Glutamatergic neuron (in vitro differentiated cells): ENCODE data around the gene VPS25. TPM values are rescaled to one million over a fixed set of nuclear protein-coding genes. Genes with fewer than 3 reads are reported as not detected.

Source experiments
- DNase-seq: peaks from one replicate; pipeline ENCODE4 v3.0.0; 2022
- H3K27ac Mint-ChIP-seq: one replicate; pipeline ENCODE4 v1.8.0; 2020; ENCODE audit warnings: mild to moderate bottlenecking, mixed read lengths, inconsistent platforms; ENCODE audit not compliant: unreplicated experiment
- H3K27me3 Mint-ChIP-seq: one replicate; pipeline ENCODE4 v1.8.0; 2020; ENCODE audit warnings: mild to moderate bottlenecking, moderate library complexity, mixed read lengths, inconsistent platforms; ENCODE audit not compliant: unreplicated experiment
- H3K36me3 Mint-ChIP-seq: one replicate; pipeline ENCODE4 v1.8.0; 2020; ENCODE audit warnings: mild to moderate bottlenecking, mixed read lengths, inconsistent platforms; ENCODE audit not compliant: unreplicated experiment
- H3K4me1 Mint-ChIP-seq: one replicate; pipeline ENCODE4 v1.8.0; 2020; ENCODE audit warnings: mild to moderate bottlenecking, low read depth, mixed read lengths, inconsistent platforms; ENCODE audit not compliant: unreplicated experiment
- H3K4me3 Mint-ChIP-seq: one replicate; pipeline ENCODE4 v1.8.0; 2020; ENCODE audit warnings: mild to moderate bottlenecking, mixed read lengths, inconsistent platforms; ENCODE audit not compliant: unreplicated experiment
- H3K9me3 Mint-ChIP-seq: one replicate; pipeline ENCODE4 v1.8.0; 2020; ENCODE audit warnings: mild to moderate bottlenecking, moderate library complexity, mixed read lengths, inconsistent platforms; ENCODE audit not compliant: unreplicated experiment
- CTCF ChIP-seq: fragments of 200-600 bp; sonication (generic); IDR thresholded peaks from one replicate; pipeline ENCODE4 v1.5.0; 2021; ENCODE audit not compliant: partially characterized antibody, unreplicated experiment
- total RNA-seq: library from RNA; stranded (reverse); fragmentation: NEBNext Ultra II Directional; extraction: Animal tissue kit (Norgen Biotek cat#: 25700); gene quantifications from one replicate; pipeline ENCODE4 v1.2.1, GENCODE V29; 2021; ENCODE audit not compliant: unreplicated experiment

VPS25 gene
- total RNA-seq, 1 donor from 2014 or later = 84.3 TPM

DNA sequence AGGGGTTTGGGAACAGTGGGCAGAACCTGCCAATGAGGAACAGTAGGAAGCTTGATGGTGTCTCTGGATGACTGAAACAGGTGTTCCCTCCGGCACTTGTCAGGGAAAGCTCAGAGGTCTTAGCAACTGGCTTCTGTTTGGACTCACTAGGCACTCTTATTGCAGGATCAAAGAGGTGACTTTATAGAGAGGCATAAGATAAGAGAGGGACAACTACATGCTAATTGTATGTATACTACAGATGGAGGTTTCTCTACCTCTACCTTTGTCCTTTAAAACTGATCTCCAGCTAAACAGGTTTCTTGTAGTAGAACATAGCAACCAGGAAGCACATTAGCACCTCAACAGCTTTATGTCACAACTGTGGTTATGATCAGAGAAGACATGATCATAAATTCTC, 33.0 kb downstream of the VPS25 start:
- Mint-ChIP-seq H3K4me3 (no peak overlapping the region), H3K9me3 (peaks cover 3% of the 10 kb centered on the region), H3K36me3 (no peaks in the 10 kb centered on the region), H3K27ac (no peak overlapping the region), H3K27me3 (peaks cover 3% of the 10 kb centered on the region), H3K4me1 (no peaks in the 10 kb centered on the region)
- DNase-seq = no peak
- TF ChIP-seq CTCF = no peak

DNA sequence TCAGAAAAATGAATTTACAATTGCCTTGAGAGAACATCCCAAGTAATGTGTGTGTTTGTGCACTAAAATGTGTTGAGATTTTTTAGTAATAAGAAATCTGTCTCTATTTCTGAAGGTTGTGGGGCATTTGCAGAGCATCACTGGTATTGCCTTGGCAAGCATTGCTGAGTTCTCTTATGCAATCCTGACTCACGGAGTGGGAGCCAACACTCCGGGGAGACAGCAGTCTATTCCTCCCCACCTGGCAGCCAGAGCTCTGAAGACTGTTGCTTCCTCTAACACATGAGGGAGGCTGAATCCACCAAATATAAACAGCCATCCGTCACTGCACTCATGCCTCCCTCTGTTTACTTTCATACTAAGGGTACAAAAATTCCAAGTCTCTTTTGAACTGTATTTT, 36.0 kb downstream of the VPS25 start:
- Mint-ChIP-seq H3K27ac (no peak overlapping the region), H3K9me3 (peaks cover under 1% of the 10 kb centered on the region), H3K27me3 (peaks cover 1% of the 10 kb centered on the region), H3K36me3 (no peaks in the 10 kb centered on the region), H3K4me1 (no peaks in the 10 kb centered on the region), H3K4me3 (no peak overlapping the region)
- DNase-seq = no peak
- no peak for TF ChIP-seq CTCF

DNA sequence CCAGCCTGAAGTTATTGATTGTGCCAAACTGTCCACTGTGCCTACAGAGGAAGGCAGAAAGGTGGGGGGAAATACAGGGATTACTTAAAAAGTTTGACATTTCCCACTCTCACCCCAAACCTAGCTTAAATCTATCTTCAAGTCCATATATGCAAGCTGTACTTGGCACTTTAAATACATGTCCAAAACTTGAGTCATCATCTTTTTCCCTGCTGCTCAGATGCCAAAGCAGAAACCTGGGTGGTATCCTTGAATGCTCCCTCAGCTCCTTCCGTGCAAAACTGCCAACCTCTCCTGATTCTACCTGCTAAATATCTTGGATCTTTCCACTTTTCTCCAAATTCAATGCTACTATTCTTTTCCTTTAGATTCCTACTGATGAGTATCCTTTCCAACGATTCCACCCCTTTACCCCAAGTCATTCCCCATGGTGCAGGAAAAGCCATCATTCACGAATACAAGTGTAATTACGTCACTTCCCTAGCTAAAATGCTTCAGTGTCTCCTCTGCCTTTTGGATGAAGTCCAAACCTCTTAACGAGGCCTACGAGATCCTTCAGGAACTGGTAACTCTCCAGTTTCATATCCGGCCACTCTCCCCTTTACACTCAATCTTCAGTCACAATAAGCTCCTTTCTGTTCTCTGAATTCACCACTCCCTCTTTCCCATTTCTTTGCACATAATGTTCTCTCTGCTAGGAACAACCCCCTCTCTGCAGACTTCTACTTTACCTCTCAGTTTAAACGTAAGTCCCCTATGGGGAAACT, 41.6 kb downstream of the VPS25 start:
- no peaks in the 10 kb centered on the region for H3K4me1 Mint-ChIP-seq

GRCh38 chr17:42817866-42818265, 44.6 kb downstream of the VPS25 start:
- H3K27me3 Mint-ChIP-seq = no peaks in the 10 kb centered on the region
- H3K27ac Mint-ChIP-seq = no peak overlapping the region
- no peaks in the 10 kb centered on the region for H3K4me1 Mint-ChIP-seq
- no peak for TF ChIP-seq CTCF
- H3K36me3 Mint-ChIP-seq = no peaks in the 10 kb centered on the region
- no peak for DNase-seq
- H3K9me3 Mint-ChIP-seq = no peaks in the 10 kb centered on the region
- no peak overlapping the region for H3K4me3 Mint-ChIP-seq

More for the DNA sequence above, 41.6 kb downstream of the VPS25 start:
- Mint-ChIP-seq H3K9me3 (no peaks in the 10 kb centered on the region), H3K27ac (no peak overlapping the region), H3K27me3 (no peaks in the 10 kb centered on the region), H3K4me3 (no peak overlapping the region), H3K36me3 (no peaks in the 10 kb centered on the region)
- DNase-seq = no peak
- TF ChIP-seq CTCF = no peak

DNA sequence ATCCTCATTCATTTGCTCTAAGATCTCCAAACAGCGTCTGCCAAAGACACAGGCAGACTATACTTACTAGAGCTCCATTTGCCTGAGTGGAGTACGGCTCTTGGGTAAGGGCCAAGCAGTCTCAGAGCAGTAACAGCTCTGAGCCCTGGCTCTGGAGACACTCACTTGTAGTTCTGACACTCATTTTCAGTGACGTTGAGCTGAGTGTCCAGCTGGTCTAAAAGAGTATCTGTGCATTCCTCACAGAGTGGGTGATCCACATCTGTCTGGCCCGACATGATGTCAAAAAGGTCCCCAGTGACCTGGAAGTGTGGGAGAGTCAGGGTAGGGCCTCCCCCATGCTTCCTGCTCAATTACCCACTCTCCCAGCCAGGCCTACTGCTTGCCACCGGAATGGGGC, 45.1 kb downstream of the VPS25 start:
- Mint-ChIP-seq H3K9me3 (no peaks in the 10 kb centered on the region), H3K4me1 (peaks cover 2% of the 10 kb centered on the region), H3K36me3 (no peaks in the 10 kb centered on the region), H3K4me3 (no peak overlapping the region), H3K27me3 (no peaks in the 10 kb centered on the region), H3K27ac (no peak overlapping the region)
- no peak for TF ChIP-seq CTCF
- no peak for DNase-seq
